GM12878 (cell line): ENCODE data around the gene ST7. TPM values are rescaled to one million over a fixed set of nuclear protein-coding genes. Genes with fewer than 3 reads are reported as not detected.

Experiments
- ATAC-seq: fragments of 200-7000 bp; cut with Tn5 transposase; 3 replicates; pipeline ENCODE4 v1.9.1; 2020; ENCODE audit warnings: mild to moderate bottlenecking, moderate library complexity
- BruUV-seq: library from RNA; stranded (reverse); fragments of 400-500 nt; replicated peaks from 2 replicates; lab custom pipeline; 2021; lab: Mats Ljungman, UMichigan
- CTCF ChIA-PET: fragments of 300-600 bp; sonication (Branson Sonifier 250); formaldehyde crosslinking; extraction: SDS; loops from one replicate; lab custom pipeline; 2021; ENCODE audit warnings: inconsistent platforms; lab: Yijun Ruan, JAX
- POLR2A ChIA-PET: fragments of 350-600 bp; formaldehyde crosslinking; extraction: SDS; loops from one replicate; lab custom pipeline; 2021; ENCODE audit warnings: inconsistent platforms; lab: Charles Lee
- RAD21 ChIA-PET: fragments of 300-600 bp; sonication (Branson Sonifier 250); formaldehyde crosslinking; loops from one replicate; lab custom pipeline; 2023; ENCODE audit warnings: antibody characterized with exemption; ENCODE audit not compliant: unreplicated experiment; lab: Charles Lee
- SMC1A ChIA-PET: fragments of 300-600 bp; sonication (Branson Sonifier 250); formaldehyde crosslinking; loops from one replicate; lab custom pipeline; 2023; ENCODE audit not compliant: unreplicated experiment, uncharacterized antibody; lab: Charles Lee
- DNase-seq: peaks from one replicate; pipeline ENCODE4 v3.0.0-alpha.2; 2011; ENCODE audit warnings: low read depth, low spot score
- FAIRE-seq: peaks from 3 replicates; lab custom pipeline; 2011; peaks lifted over from hg19 to GRCh38; lab: Jason Lieb, UNC
- H2AFZ ChIP-seq: 2 replicates; pipeline ENCODE4 v1.6.0; 2011; ENCODE audit warnings: low read depth, low read length, control low read depth; ENCODE audit not compliant: control insufficient read depth
- H3K27ac ChIP-seq: 2 replicates; pipeline ENCODE4 v1.5.1; 2011; ENCODE audit warnings: control low read depth; ENCODE audit not compliant: control insufficient read depth, insufficient read depth
- H3K27me3 ChIP-seq, 2 experiments: replicated peaks in 1 of 2; 2 replicates each; pipeline versions ENCODE4 v1.6.0 to v1.6.1; 2011; ENCODE audit warnings: low read length in 1 of 2; ENCODE audit not compliant: control insufficient read depth in 2 of 2, insufficient read depth in 2 of 2
- H3K36me3 ChIP-seq, 2 experiments: 2 replicates each; pipeline ENCODE4 v1.5.1; 2011; ENCODE audit warnings: low read length in 1 of 2; ENCODE audit not compliant: control insufficient read depth in 2 of 2, insufficient read depth in 2 of 2
- H3K4me1 ChIP-seq: 2 replicates; pipeline ENCODE4 v1.6.1; 2011; ENCODE audit warnings: mild to moderate bottlenecking, low read length, moderate library complexity, mixed read lengths; ENCODE audit not compliant: control insufficient read depth, insufficient read depth
- H3K4me2 ChIP-seq: 2 replicates; pipeline ENCODE4 v1.6.0; 2011; ENCODE audit warnings: control low read depth; ENCODE audit not compliant: control insufficient read depth, insufficient read depth
- H3K4me3 ChIP-seq: fragments of 200-600 bp; sonication (generic); 2 replicates; pipeline ENCODE4 v1.5.1; 2016
- H3K79me2 ChIP-seq: 2 replicates; pipeline ENCODE4 v1.6.0; 2011; ENCODE audit warnings: low read length; ENCODE audit not compliant: control insufficient read depth, insufficient read depth
- H3K9ac ChIP-seq: 2 replicates; pipeline ENCODE4 v1.8.0; 2011; ENCODE audit warnings: low read length, control low read depth, mixed read lengths; ENCODE audit not compliant: control insufficient read depth, insufficient read depth
- H3K9me3 ChIP-seq: replicated peaks from 3 replicates; pipeline ENCODE4 v1.5.1; 2011; ENCODE audit warnings: mild to moderate bottlenecking, low read length; ENCODE audit not compliant: control insufficient read depth, insufficient read depth
- H4K20me1 ChIP-seq: 2 replicates; pipeline ENCODE4 v1.6.0; 2011; ENCODE audit not compliant: control insufficient read depth, insufficient read depth
- CEBPB ChIP-seq, 2 experiments: fragments of 150-350 bp in 1 of 2; IDR thresholded peaks; 2 replicates each; pipeline ENCODE4 v1.6.1; 2012 to 2014; ENCODE audit warnings: low read depth in 2 of 2, low read length in 2 of 2, borderline replicate concordance in 1 of 2, inconsistent platforms in 1 of 2
- FOXK2 ChIP-seq: fragments of 450-650 bp; IDR thresholded peaks from 2 replicates; pipeline ENCODE4 v1.6.1; 2017; ENCODE audit warnings: mild to moderate bottlenecking, moderate library complexity
- FOXM1 ChIP-seq: IDR thresholded peaks from 2 replicates; pipeline ENCODE4 v1.6.1; 2012; ENCODE audit warnings: low read depth, mild to moderate bottlenecking, inconsistent platforms, low read length, moderate library complexity
- HSF1 ChIP-seq: fragments of 150-350 bp; IDR thresholded peaks from 2 replicates; pipeline ENCODE4 v1.6.1; 2014; ENCODE audit warnings: mild to moderate bottlenecking, low read depth, low read length
- IRF3 ChIP-seq: fragments of 450-650 bp; IDR thresholded peaks from 2 replicates; pipeline ENCODE4 v1.6.1; 2014; ENCODE audit warnings: mild to moderate bottlenecking
- KLF5 ChIP-seq: fragments of 450-650 bp; IDR thresholded peaks from 2 replicates; pipeline ENCODE4 v1.6.1; 2014; ENCODE audit warnings: mild to moderate bottlenecking; ENCODE audit not compliant: partially characterized antibody
- NBN ChIP-seq: fragments of 450-650 bp; IDR thresholded peaks from 2 replicates; pipeline ENCODE4 v1.6.1; 2016
- NFYB ChIP-seq: IDR thresholded peaks from 2 replicates; pipeline ENCODE4 v1.6.1; 2011; ENCODE audit warnings: low read depth, mild to moderate bottlenecking, low read length, improper control_type of control experiment, moderate library complexity; ENCODE audit not compliant: insufficient read depth
- POLR2A ChIP-seq: IDR thresholded peaks from 2 replicates; pipeline ENCODE4 v1.6.1; 2011; ENCODE audit warnings: low read depth, mild to moderate bottlenecking, low read length
- RAD51 ChIP-seq: fragments of 450-650 bp; IDR thresholded peaks from 2 replicates; pipeline ENCODE4 v1.6.1; 2016; ENCODE audit warnings: moderate library complexity, mild to moderate bottlenecking, inconsistent platforms
- RB1 ChIP-seq: fragments of 450-650 bp; formaldehyde crosslinking; IDR thresholded peaks from 2 replicates; pipeline ENCODE4 v1.6.1; 2017; ENCODE audit warnings: mild to moderate bottlenecking, borderline replicate concordance
- RUNX3 ChIP-seq: IDR thresholded peaks from 2 replicates; pipeline ENCODE4 v1.6.1; 2012; ENCODE audit warnings: low read length, inconsistent platforms
- STAT3 ChIP-seq: IDR thresholded peaks from 2 replicates; pipeline ENCODE4 v1.6.1; 2011; ENCODE audit warnings: low read depth, low read length, improper control_type of control experiment
- WGBS: methylation state at CpG from one replicate; pipeline ENCODE4 v1.1.6; 2016; ENCODE audit warnings: low lambda C conversion rate; ENCODE audit not compliant: insufficient replicate concordance, insufficient coverage; ENCODE audit errors: missing lambda C conversion rate; 5-methylcytosine and 5-hydroxymethylcytosine counted together
- in situ Hi-C: fragments of 300-500 bp; cut with MboI; formaldehyde crosslinking; loops from 9 replicates; pipeline ENCODE4 v1.14.3; 2018; ENCODE audit warnings: mixed read lengths
- intact Hi-C: fragments of 100-400 bp; cut with micrococcal nuclease; formaldehyde crosslinking; loops from one replicate; pipeline ENCODE4 v1.14.2; 2022; ENCODE audit not compliant: unreplicated experiment
- polyA plus RNA-seq, 11 experiments: library from polyadenylated mRNA; depleted of rRNA in 4 of 11; unstranded in 6 of 11; stranded (reverse) in 5 of 11; fragments of >200 nt; fragmentation: Nextera tagmentation in 4 of 11; fragmentation: Illumina TruSeq in 1 of 11; extraction: Ambion mirVana in 4 of 11; extraction: Trizol in 1 of 11; gene quantifications; 1 replicate in 1 of 11; 2 replicates in 10 of 11; pipeline versions ENCODE4 v1.2.1 to v1.2.3, GENCODE V29; 2011 to 2016; ENCODE audit warnings: inconsistent platforms in 2 of 11, missing spikeins in 2 of 11, low read depth in 1 of 11
- total RNA-seq, 4 experiments: library from RNA; depleted of rRNA in 3 of 4; stranded (reverse); fragments of >200 nt in 3 of 4; fragmentation: Illumina TruSeq in 1 of 4; extraction: Trizol in 1 of 4; gene quantifications; 2 replicates each; pipeline versions ENCODE4 v1.2.1 to v1.2.3, GENCODE V29; 2013 to 2021
- TF ChIP-seq, protein P1 (sequence below): fragments of 150-350 bp; IDR thresholded peaks from 2 replicates; pipeline ENCODE4 v1.6.1; 2016; ENCODE audit warnings: low read depth, low read length
- TF ChIP-seq, protein P2 (sequence below): fragments of 450-650 bp; IDR thresholded peaks from 2 replicates; pipeline ENCODE4 v1.6.1; 2017; ENCODE audit warnings: mild to moderate bottlenecking, low read depth, inconsistent platforms; ENCODE audit not compliant: poor library complexity, severe bottlenecking
- TF ChIP-seq, protein P3 (sequence below): fragments of 450-650 bp; IDR thresholded peaks from 2 replicates; pipeline ENCODE4 v1.6.1; 2016; ENCODE audit warnings: mild to moderate bottlenecking

Gene ST7
- total and polyA plus RNA-seq, 10 of the 15 experiments (the other 5 are each of a cell fraction or from before 2014, with no cell fraction given), result 27.7 to 76.4 (median 53.6) TPM

GRCh38 chr7:117095055-117095454 lies 141.8 kb downstream of the ST7 start:
- 74% methylated on average over 5 of the region's 5 CpGs for WGBS
- SMC1A ChIA-PET, result interaction anchor here (0.7 to 1.3 kb wide), 2 partner anchors 83 to 110 kb away, joined by 3 to 4 read pairs; no protein-coding TSS in a partner anchor
- RAD21 ChIA-PET, result no interaction called here
- Histone ChIP-seq H2AFZ (no peak overlapping the region), H3K4me2 (no peak overlapping the region), H3K4me3 (no peak overlapping the region), H3K79me2 (peaks cover 18% of the 10 kb centered on the region), H3K27ac (no peak overlapping the region), H3K9me3 (no peaks in the 10 kb centered on the region)
- CTCF ChIA-PET, result interaction anchor here (1.5 kb wide), 1 partner anchor 15 kb away, joined by 3 read pairs; no protein-coding TSS in a partner anchor
- in situ Hi-C loops, result no loop called here
- POLR2A ChIA-PET, result no interaction called here
- no peak for FAIRE-seq
- no TSS peak for BruUV-seq
- ATAC-seq, result no peak
- TF ChIP-seq IRF3 (no peak), RUNX3 (no peak), POLR2A (no peak), KLF5 (no peak), FOXM1 (no peak), CEBPB (IDR thresholded peaks at IDR 0.05; ENCODE audit: borderline replicate concordance in 1 of 2, low read depth in 2 of 2, low read length in 2 of 2) (no peak), RAD51 (no peak), RB1 (no peak), FOXK2 (no peak), NBN (no peak), STAT3 (no peak), HSF1 (no peak), NFYB (no peak)
- TF ChIP-seq, protein P1, sequence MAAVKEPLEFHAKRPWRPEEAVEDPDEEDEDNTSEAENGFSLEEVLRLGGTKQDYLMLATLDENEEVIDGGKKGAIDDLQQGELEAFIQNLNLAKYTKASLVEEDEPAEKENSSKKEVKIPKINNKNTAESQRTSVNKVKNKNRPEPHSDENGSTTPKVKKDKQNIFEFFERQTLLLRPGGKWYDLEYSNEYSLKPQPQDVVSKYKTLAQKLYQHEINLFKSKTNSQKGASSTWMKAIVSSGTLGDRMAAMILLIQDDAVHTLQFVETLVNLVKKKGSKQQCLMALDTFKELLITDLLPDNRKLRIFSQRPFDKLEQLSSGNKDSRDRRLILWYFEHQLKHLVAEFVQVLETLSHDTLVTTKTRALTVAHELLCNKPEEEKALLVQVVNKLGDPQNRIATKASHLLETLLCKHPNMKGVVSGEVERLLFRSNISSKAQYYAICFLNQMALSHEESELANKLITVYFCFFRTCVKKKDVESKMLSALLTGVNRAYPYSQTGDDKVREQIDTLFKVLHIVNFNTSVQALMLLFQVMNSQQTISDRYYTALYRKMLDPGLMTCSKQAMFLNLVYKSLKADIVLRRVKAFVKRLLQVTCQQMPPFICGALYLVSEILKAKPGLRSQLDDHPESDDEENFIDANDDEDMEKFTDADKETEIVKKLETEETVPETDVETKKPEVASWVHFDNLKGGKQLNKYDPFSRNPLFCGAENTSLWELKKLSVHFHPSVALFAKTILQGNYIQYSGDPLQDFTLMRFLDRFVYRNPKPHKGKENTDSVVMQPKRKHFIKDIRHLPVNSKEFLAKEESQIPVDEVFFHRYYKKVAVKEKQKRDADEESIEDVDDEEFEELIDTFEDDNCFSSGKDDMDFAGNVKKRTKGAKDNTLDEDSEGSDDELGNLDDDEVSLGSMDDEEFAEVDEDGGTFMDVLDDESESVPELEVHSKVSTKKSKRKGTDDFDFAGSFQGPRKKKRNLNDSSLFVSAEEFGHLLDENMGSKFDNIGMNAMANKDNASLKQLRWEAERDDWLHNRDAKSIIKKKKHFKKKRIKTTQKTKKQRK, result no peak
- TF ChIP-seq, protein P2, sequence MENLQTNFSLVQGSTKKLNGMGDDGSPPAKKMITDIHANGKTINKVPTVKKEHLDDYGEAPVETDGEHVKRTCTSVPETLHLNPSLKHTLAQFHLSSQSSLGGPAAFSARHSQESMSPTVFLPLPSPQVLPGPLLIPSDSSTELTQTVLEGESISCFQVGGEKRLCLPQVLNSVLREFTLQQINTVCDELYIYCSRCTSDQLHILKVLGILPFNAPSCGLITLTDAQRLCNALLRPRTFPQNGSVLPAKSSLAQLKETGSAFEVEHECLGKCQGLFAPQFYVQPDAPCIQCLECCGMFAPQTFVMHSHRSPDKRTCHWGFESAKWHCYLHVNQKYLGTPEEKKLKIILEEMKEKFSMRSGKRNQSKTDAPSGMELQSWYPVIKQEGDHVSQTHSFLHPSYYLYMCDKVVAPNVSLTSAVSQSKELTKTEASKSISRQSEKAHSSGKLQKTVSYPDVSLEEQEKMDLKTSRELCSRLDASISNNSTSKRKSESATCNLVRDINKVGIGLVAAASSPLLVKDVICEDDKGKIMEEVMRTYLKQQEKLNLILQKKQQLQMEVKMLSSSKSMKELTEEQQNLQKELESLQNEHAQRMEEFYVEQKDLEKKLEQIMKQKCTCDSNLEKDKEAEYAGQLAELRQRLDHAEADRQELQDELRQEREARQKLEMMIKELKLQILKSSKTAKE, result no peak
- TF ChIP-seq, protein P3, sequence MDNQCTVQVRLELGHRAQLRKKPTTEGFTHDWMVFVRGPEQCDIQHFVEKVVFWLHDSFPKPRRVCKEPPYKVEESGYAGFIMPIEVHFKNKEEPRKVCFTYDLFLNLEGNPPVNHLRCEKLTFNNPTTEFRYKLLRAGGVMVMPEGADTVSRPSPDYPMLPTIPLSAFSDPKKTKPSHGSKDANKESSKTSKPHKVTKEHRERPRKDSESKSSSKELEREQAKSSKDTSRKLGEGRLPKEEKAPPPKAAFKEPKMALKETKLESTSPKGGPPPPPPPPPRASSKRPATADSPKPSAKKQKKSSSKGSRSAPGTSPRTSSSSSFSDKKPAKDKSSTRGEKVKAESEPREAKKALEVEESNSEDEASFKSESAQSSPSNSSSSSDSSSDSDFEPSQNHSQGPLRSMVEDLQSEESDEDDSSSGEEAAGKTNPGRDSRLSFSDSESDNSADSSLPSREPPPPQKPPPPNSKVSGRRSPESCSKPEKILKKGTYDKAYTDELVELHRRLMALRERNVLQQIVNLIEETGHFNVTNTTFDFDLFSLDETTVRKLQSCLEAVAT, result no peak
- TF ChIP-seq, all 136 proteins: peak for 0
- H3K36me3 ChIP-seq, result no peaks in the 10 kb centered on the region
- no peaks in the 10 kb centered on the region for H3K27me3 ChIP-seq
- no peaks in the 10 kb centered on the region for H3K4me1 ChIP-seq
- no peak for DNase-seq
- no peaks in the 10 kb centered on the region for H4K20me1 ChIP-seq
- intact Hi-C loops, result no loop called here
- no peak overlapping the region for H3K9ac ChIP-seq
